HG03342 (cell line): Measurements from ENCODE around the gene FN1.

Experiments
- ATAC-seq: cut with Tn5 transposase; IDR thresholded peaks from one replicate; pipeline ENCODE4 v1.9.1; 2021; ENCODE audit warnings: mild to moderate bottlenecking, moderate library complexity; ENCODE audit not compliant: unreplicated experiment

Gene FN1

DNA sequence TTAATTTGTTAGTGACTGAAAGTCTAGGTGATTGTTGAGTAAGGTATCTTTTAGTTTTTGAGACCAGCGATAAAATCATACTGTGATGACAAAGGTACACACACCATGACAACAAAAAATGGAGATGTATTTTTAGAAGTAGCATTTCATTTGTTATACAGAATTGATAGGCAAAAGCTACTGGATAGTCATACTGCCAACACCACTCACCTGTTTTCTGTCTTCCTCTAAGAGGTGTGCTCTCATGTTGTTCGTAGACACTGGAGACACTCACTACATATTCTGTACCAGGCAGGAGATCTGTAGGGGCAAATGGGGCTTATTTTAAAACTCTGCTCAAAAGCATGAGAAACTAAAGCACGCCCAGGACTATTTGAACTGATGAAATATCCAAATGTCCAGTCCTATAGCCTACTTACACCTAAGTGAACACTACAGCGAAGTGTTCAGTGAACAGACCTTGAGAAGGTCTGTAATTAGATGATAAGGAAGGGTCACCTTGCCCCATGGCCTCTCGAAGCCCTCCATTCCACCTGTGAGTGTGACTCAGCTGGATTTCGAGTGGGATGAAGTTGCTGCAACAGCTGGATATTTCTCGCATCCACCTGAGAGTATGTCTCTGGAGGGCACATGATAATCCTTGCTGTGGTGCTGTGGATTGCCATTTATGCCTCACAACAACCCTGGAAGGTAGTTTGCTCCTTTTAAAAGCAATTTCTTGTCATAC is 47.7 kb downstream of the FN1 start:
- no peak for ATAC-seq

DNA sequence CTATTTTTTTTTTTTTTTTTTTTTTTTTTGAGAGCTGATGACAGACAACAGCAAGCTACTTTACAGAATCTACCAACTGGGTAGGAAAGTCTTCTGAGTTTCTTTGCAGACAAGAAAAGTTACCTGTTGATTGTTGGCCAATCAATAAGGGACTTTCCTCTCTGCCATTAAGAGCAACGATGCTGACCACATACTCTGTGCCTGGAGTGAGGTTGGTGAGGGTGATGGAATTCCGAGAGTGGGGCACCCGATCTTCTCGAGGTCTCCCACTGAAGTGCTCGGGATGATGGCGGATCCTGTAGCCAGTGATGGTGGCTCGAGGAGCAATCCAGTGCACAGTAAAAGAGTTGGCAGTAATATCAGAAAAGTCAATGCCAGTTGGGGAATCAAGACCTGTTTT is 49.3 kb downstream of the FN1 start:
- no peak for ATAC-seq

DNA sequence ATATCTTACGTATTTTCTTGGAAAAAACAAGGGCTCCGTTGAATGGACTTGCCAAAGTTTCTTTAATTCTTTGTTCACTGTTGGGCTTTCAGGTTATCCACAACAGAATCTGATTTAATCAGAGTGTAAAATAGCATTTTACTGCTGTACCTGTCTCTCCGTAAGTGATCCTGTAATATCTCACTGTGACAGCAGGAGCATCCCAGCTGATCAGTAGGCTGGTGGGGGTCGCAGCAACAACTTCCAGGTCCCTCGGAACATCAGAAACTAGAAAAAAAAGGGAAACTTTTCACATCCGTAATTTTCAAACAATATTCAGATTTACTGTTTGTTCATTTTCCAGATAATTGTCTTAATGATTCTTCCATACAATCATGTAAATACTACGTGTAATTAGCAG is 51.2 kb downstream of the FN1 start:
- no peak for ATAC-seq

DNA sequence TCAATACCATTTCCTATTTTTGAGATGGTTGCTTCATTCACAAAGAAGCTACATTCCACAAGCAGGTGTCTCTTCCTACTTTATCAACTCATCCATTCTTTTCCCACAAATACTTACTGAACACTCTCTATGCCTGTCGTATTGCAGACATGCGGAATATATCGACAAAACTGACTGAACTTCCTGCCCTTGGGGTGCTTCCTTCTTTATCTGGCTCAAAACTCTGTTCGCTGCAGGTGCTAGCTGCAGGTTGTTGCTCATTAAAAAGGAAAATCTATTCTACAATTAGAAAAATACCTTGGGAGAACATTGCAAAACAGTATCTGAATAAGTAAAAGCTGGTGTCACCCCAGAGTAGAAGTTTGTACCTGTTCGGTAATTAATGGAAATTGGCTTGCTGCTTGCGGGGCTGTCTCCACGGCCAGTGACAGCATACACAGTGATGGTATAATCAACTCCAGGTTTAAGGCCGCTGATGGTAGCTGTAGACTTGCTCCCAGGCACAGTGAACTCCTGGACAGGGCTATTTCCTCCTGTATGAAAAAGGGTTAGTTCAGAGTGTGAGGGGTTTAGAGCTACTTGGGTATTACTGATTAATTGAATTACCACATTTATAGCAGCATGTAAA is 52.1 kb downstream of the FN1 start:
- ATAC-seq = no peak

DNA sequence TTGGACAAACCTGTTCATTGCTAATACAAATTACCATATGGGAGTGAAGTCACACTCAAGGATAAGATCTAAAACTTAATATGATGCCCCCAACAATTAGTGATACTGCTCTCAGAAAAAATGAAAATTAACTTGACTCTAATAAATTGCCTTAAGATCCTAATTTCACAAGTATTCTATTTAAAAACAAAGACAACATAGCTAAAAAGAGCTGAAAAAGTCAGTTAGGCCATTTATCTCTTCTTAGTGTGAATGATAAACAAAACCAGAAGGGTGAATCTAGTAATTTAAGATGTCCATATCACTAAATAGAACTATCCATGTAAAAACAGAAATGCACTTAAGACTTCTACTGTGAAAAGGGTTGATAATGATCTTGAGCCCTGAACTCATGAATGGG is 53.4 kb downstream of the FN1 start:
- no peak for ATAC-seq

DNA sequence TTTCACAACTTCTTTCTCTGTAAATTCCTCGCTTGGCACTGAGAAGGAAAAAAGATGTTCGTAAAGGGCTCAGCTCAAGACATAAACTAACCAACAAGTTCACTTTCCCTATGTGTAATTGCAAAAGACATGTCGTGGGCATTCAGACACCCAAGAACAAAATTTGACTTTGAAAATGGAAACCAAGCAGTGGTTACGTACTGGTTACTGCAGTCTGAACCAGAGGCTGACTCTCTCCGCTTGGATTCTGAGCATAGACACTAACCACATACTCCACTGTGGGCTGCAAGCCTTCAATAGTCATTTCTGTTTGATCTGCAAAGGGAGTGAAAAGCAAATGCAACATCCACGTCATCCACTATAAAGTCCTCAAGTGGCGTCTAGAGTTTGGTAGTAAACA is 53.9 kb downstream of the FN1 start:
- ATAC-seq = no peak

DNA sequence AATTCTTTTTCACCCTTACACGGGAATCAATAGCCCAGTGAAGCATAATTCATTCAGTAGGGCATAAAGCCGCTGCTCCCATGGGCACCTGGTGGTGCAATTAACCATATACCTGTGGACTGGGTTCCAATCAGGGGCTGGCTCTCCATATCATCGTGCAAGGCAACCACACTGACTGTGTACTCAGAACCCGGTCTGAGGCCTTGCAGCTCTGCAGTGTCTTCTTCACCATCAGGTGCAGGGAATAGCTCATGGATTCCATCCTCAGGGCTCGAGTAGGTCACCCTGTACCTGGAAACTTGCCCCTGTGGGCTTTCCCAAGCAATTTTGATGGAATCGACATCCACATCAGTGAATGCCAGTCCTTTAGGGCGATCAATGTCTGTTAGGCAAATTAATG is 55.2 kb downstream of the FN1 start:
- no peak for ATAC-seq

DNA sequence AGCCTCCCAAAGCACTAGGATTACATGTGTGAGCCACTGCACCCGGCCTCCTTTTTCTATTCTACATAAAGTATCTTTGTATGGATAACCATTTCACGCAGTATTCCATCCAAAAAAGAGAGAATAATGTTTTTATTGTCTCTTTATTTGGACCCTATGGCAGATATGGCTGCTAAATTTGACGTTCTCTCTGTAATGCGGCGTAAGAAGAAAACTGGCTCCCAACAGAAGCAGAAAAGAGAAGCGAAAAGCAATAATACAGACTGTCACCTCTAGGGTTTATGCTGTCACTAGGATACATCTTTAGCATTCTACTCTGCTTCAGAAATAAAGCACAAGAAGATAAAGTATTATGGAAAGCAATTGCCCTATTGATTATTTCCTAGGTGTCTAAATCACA is 55.9 kb downstream of the FN1 start:
- no peak for ATAC-seq

DNA sequence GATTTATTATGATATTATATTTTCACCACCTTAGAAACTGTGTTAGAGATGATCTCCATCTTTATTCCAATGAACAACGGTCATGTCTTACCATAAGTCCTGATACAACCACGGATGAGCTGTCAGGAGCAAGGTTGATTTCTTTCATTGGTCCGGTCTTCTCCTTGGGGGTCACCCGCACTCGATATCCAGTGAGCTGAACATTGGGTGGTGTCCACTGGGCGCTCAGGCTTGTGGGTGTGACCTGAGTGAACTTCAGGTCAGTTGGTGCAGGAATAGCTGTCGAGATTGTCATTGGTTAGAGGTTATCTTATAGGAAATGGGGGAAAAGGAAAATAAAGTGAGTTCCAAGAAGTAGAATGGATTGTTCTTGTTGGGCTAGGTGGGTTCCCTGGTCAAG is 56.8 kb downstream of the FN1 start:
- ATAC-seq = no peak

DNA sequence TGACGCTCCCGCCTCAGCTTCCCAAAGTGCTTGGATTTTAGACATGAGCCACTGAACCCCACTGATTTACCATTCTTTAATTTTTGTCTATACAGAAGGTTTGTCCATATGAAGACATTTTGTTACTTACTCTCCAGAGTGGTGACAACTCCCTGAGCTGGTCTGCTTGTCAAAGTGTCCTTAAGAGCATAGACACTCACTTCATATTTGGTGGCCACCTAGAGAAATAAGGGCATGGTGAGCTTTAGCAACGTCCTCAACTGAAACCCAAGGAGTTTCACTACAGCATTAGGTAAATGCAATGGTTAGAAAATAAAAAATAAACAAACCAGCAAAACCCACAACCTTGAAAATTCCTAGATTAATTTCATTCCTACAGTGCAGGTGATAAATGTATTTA is 57.8 kb downstream of the FN1 start:
- ATAC-seq = no peak

DNA sequence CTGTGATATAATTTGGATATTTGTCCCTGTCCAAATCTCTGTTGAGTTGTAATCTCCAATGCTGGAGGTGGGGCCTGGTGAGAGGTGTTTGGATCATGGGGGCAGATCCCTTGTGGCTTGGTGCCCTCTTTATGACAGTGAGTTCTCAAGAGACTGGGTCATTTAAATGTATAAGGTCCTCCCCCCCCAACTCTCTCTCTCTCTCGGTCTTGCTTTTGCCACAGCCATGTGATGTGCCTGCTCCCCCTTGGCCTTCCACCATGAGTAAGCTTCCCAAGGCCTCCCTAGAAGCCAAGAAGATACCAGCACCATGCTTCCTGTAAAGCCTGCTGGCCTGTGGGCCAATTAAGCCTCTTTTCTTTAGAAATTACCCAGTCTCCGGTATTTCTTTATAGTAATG is 58.6 kb downstream of the FN1 start:
- ATAC-seq = no peak

DNA sequence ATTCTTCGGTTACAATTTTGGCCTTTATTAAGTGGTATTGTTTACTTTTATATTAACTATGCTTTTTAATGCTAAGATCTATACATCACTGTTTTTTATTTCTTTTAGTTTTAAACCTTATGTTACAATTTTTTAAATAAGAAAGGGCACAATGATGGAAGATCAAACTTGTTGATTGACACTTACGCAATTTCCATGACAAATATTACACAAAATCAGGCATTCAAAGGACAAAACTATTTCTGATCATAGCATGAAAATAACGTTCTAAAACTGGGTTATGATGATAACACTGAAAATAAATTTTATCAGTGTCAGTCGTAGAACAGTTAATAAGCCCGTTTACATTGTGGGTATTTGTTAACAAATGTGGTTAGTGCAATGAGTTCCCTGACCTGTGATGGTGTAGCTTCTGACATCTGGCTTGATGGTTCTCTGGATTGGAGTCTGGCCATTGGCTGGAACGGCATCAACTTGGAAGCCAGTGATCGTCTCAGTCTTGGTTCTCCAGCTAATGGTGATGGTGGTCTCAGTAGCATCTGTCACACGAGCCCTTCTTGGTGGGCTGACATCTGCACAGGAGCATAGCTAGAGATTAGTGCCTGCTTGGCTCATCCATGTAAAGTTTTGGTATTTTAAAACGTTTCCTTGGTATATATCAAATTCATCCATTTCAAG is 59.6 kb downstream of the FN1 start:
- no peak for ATAC-seq

DNA sequence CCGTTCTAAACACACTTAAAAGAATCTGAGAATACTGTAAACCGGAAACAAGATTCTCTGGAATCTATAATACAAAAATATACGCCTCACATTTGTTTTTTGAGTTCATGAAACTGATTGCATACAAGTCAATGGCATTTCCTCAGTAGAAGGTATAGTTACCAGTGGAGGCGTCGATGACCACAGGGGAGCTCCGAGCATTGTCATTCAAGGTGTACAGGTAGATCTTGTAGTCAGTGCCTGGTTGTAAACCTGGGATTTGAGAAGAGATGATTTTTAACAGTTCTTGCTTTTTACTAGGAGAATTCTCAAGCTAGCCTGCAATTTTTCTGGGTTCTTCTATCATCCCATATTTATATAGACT is 60.4 kb downstream of the FN1 start:
- ATAC-seq = no peak

DNA sequence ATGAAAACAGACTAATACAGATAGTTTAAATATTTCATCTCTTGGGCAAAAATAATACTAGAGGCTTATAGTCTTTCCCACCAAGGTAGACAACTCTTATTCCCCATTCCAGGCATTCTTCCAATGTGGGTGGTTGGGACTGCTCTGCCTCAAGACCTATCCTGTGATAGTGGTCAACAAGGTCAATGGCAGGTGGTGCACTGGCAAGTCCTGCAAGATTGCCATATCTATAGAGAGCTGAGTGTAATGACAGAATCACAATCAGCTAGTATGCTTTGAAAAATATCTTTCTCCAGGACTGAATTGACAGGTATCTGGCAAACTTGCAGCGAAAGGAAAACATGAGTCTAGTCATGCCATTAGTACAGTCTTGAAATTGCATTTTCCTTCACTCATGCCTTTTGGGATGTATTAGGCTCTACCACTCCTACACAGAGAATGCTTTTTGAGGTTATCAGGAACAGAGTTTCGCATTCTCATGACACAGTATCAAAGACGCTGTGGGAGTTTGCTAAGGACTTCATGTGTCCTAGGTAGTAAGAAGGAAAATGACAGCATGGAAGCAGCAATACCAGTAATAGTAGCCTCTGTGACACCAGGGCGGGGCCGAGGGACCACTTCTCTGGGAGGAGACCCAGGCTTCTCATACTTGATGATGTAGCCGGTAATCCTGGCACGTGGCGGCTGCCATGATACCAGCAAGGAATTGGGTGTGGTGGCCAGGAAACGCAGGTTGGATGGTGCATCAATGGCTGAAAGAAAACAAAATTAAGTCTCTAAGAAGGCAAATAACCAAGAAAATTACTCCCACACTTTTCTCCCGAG is 61.0 kb downstream of the FN1 start:
- ATAC-seq = no peak

DNA sequence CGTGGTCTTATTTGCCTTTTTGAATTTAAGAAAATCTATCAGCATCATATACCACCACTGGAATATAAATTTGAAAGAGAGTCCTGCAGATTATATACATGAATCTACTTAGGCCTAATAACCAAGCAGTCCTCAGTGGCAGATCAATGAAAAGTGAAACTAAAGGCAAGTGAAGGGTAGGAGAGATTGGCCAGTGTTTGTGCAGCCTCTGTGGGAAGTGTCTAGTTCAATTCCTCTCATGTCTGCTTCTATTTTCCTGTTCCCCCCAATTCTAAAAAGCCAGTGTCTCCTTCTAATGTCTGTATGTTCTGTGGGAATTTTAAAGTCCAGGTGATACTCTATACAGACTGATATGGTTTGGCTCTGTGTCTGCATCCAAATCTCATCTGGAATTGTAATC is 61.9 kb downstream of the FN1 start:
- no peak for ATAC-seq

DNA sequence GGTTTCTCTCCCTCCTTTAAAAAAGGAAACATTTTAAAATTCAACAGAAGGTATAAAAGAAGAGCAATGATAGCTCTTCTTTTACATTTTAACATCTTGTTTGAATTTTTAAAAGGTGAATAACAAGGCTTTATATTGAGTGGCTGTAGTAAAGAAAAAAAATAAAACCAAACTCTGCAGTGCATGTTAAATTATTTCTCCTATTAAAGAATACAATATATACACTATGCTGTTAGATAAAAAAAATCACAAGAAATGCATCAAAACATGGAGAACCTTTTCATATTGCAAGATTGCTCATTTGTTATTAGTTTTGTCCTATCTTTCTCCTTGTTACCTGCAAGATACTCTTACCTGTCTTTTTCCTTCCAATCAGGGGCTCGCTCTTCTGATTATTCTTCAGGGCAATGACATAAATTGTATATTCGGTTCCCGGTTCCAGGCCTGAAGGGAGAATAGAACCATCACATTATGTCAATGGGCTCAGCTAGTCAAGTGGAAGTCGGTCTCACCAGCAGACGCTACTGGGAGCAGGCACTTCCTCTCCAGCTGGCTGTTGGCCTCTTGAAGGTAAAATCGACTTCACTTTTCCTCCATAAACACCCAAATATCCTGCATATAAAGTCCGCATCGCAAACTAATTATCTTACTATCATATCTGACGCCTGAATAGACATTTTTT is 62.8 kb downstream of the FN1 start:
- no peak for ATAC-seq

DNA sequence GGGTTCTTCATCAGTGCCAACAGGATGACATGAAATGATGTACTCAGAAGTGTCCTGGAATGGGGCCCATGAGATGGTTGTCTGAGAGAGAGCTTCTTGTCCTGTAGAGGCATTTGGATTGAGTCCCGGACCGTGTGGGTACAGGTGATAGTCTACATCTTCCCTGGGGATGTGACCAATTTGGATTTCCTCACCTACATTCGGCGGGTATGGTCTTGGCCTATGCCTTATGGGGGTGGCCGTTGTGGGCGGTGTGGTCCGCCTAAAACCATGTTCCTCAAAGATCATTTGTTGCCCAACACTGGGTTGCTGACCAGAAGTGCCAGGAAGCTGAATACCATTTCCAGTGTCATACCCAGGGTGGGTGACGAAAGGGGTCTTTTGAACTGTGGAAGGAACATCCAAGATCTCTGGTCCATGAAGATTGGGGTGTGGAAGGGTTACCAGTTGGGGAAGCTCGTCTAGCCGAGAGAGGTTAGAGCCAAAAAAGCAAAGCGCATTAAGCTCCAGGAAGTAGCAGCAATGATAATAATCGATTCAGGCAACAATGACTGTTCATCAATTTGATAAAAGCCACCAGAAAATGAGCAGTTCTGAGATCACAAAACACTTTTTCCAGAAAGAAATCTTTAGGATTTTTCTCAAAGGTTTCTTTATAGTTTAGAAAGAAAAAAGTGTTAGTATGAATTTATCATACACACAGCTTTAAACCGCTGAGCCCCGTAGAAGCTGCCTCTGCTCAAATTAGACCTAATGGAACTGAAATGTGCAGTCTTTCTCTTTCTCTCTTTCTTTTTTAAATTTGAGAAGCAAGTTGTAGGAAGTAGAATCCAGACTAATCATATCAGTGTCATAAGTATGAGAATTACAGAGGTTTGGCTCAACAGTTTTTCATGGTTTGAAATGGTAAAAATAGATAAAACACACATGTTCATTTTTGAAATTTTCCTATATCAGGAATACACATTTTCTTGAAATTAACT is 63.7 kb downstream of the FN1 start:
- no peak for ATAC-seq

DNA sequence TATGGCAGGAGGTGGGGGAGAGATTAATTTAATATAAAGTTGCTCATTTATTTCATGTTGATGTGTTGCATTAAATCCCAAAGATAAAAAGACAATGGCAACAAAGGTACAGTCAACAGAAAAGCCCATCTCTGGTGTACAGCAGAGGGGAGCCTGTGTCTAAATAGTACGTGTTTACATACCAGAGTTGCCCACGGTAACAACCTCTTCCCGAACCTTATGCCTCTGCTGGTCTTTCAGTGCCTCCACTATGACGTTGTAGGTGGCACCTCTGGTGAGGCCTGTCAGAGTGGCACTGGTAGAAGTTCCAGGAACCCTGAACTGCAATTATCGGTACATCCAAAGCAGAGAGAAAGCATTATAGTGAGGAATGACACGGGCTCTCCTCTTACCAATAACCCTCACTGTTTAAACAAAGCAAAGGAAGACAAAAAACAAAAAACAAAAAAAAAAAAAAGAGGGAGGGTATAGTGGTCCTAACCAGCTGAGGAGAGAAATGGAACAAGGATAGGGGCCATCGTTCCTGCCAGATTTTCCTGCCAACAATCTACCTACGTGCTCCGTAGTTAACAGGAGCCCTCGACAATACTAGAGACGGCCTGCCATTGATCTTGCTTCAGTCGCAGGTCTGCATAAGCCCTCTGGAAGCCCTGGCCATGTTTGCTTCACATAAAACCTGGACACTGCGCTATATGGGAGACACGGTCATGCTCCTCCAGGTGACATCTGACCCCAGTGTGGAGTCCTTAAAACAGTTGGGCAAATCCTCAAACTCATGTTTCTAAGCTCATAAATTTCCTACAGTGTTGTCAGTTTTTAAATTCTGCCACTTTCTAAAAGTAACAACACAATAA is 65.5 kb downstream of the FN1 start:
- no peak for ATAC-seq

DNA sequence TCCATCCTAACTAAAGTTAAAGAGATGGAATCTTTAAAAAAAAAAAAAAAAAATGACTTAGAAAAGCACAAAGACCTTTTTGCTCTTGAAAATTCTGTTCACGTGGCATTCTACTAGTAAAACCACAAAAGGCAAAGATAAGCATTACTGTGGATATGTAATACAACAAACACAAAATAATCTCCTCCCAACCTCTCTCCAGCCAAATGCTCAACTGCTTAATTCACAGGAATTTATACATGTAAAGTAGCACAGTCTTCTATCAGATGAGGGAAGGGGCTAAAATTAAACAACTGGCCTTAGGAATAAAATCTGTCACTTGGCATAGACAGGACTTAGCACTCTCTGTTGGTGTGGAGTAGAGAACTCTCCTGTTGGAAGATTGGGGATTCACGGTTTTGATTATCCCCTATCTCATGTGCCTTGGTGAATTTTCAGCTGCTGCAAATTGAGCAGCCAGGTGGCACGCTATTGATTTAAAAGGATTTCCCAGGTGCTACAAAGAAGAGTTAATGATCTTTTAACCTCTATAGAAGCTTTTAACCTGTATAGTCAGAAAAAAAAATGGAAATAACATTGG is 66.6 kb downstream of the FN1 start:
- ATAC-seq = no peak
